ENCODE data around the gene TYW1B.
"Not testable (repeated sequence)": the region's sequence is repeated elsewhere in the genome, so short reads cannot be mapped to it uniquely, and the experiment has no call there.

Gene TYW1B

DNA sequence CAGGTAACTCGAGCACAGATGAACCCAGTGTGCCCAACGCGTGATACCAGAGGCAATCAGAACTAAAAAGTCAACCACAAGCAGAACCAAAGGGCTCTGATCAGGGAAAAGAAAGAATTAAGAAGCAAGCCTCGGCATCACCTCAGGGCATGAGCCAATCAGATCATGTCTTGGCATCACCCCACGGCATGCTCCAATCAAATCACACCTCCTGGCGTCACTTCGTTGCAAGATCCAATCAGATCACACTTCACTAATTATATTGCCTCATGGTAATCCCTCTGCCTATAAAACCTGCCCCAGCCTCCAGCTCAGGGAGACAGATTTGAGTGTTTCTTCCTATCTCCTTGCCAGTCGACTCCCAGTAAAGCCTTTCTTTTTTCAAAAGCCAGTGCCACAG is 46.8 kb downstream of the TYW1B start:
- no peak for DNase-seq (ENCODE audit: extremely low spot score)
- ChIA-PET POLR2A (no interaction called here), CTCF (no interaction called here)
- TF ChIP-seq LEF1 (IDR thresholded peaks at IDR 0.05; ENCODE audit: borderline replicate concordance) (no peak), FOXA1 (IDR thresholded peaks at IDR 0.05) (no peak), CTBP1 (IDR thresholded peaks at IDR 0.05; ENCODE audit: borderline replicate concordance) (no peak), ZNF384 (IDR thresholded peaks at IDR 0.05) (no peak), FOXK2 (IDR thresholded peaks at IDR 0.05) (no peak), BHLHE40 (IDR thresholded peaks at IDR 0.05; ENCODE audit: borderline replicate concordance) (no peak), HDGF (IDR thresholded peaks at IDR 0.05; ENCODE audit: borderline replicate concordance) (no peak), ARNT (IDR thresholded peaks at IDR 0.05) (no peak)

DNA sequence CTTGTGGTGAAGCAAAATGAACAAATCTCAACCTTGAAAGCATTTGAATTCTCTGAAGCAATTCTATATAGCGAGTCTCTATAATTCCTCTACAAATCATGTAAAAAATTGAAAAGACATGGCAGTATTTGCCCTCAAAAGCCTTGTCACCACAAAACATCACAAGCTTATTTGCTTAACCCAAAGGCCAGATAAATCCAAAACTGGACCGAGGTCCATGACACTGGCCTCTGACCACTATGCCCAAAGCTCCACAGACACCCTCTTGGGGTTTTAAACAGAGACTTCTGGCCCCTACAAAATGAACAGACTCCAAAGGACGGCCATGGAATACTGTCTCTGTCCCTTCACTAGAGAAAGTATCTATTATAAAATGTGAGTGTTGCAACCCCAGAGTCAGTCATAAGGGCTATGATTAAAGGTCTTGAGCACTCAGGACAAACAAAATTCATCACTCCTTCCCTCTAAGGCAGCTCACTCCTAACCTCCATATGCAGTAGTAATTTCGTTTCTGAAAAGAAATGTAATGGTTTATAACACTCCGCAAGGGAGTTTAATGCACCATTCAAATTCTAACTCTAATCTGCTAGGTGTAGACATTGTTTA is 47.6 kb downstream of the TYW1B start:
- CTCF ChIA-PET; POLR2A ChIA-PET; DNase-seq (ENCODE audit: extremely low spot score): not testable (repeated sequence)

GRCh38 chr7:72777167-72777566 is 50.8 kb downstream of the TYW1B start:
- DNase-seq (ENCODE audit: extremely low spot score); POLR2A ChIA-PET; CTCF ChIA-PET: not testable (repeated sequence)

- POLR2A ChIA-PET; DNase-seq (ENCODE audit: extremely low spot score); CTCF ChIA-PET: not testable (repeated sequence)
Measured at GRCh38 chr7:72772627-72773026, 55.4 kb downstream of the TYW1B start.

- DNase-seq (ENCODE audit: extremely low spot score); POLR2A ChIA-PET; CTCF ChIA-PET: not testable (repeated sequence)
Measured at GRCh38 chr7:72766994-72767393, 61.0 kb downstream of the TYW1B start.

- ChIA-PET POLR2A (no interaction called here), CTCF (no interaction called here)
- no peak for DNase-seq (ENCODE audit: extremely low spot score)
- TF ChIP-seq SUZ12 (IDR thresholded peaks at IDR 0.05), result no peak
- TF ChIP-seq LEF1 (IDR thresholded peaks at IDR 0.05; ENCODE audit: borderline replicate concordance), result no peak
- no peak for TF ChIP-seq NFRKB (IDR thresholded peaks at IDR 0.05)
- TF ChIP-seq CTBP1 (IDR thresholded peaks at IDR 0.05; ENCODE audit: borderline replicate concordance), result no peak
- TF ChIP-seq, protein P1, sequence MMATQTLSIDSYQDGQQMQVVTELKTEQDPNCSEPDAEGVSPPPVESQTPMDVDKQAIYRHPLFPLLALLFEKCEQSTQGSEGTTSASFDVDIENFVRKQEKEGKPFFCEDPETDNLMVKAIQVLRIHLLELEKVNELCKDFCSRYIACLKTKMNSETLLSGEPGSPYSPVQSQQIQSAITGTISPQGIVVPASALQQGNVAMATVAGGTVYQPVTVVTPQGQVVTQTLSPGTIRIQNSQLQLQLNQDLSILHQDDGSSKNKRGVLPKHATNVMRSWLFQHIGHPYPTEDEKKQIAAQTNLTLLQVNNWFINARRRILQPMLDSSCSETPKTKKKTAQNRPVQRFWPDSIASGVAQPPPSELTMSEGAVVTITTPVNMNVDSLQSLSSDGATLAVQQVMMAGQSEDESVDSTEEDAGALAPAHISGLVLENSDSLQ (IDR thresholded peaks at IDR 0.05), result no peak
- TF ChIP-seq ARNT (IDR thresholded peaks at IDR 0.05), result no peak
- no peak for TF ChIP-seq FOXM1 (IDR thresholded peaks at IDR 0.05; ENCODE audit: borderline replicate concordance)
Measured at GRCh38 chr7:72760602-72761001, 67.4 kb downstream of the TYW1B start.

GRCh38 chr7:72754312-72754711 is 73.7 kb downstream of the TYW1B start:
- DNase-seq (ENCODE audit: extremely low spot score), result no peak
- CTCF ChIA-PET, result no interaction called here
- POLR2A ChIA-PET, result no interaction called here
- TF ChIP-seq CTBP1 (IDR thresholded peaks at IDR 0.05; ENCODE audit: borderline replicate concordance) (no peak), LEF1 (IDR thresholded peaks at IDR 0.05; ENCODE audit: borderline replicate concordance) (no peak)

GRCh38 chr7:72753781-72754180 is 74.2 kb downstream of the TYW1B start:
- DNase-seq (ENCODE audit: extremely low spot score), result no peak
- TF ChIP-seq CTBP1 (IDR thresholded peaks at IDR 0.05; ENCODE audit: borderline replicate concordance), result no peak
- no peak for TF ChIP-seq FOXK2 (IDR thresholded peaks at IDR 0.05)
- no peak for TF ChIP-seq ZNF384 (IDR thresholded peaks at IDR 0.05)
- no peak for TF ChIP-seq TARDBP (IDR thresholded peaks at IDR 0.05)
- TF ChIP-seq LEF1 (IDR thresholded peaks at IDR 0.05; ENCODE audit: borderline replicate concordance), result no peak
- TF ChIP-seq, protein P1 (IDR thresholded peaks at IDR 0.05), result no peak
- TF ChIP-seq FOXA1 (IDR thresholded peaks at IDR 0.05), result no peak
- TF ChIP-seq ELF4 (IDR thresholded peaks at IDR 0.05), result no peak
- TF ChIP-seq BHLHE40 (IDR thresholded peaks at IDR 0.05; ENCODE audit: borderline replicate concordance), result no peak
- TF ChIP-seq L3MBTL2 (conservative IDR thresholded peaks at IDR 0.05), result no peak
- no peak for TF ChIP-seq SUZ12 (IDR thresholded peaks at IDR 0.05)
- no peak for TF ChIP-seq HDGF (IDR thresholded peaks at IDR 0.05; ENCODE audit: borderline replicate concordance)
- TF ChIP-seq FOXM1 (IDR thresholded peaks at IDR 0.05; ENCODE audit: borderline replicate concordance), result no peak
- TF ChIP-seq SP1 (IDR thresholded peaks at IDR 0.05), result no peak
- TF ChIP-seq NFRKB (IDR thresholded peaks at IDR 0.05), result no peak
- no peak for TF ChIP-seq ARNT (IDR thresholded peaks at IDR 0.05)
- ChIA-PET CTCF (no interaction called here), POLR2A (no interaction called here)

DNA sequence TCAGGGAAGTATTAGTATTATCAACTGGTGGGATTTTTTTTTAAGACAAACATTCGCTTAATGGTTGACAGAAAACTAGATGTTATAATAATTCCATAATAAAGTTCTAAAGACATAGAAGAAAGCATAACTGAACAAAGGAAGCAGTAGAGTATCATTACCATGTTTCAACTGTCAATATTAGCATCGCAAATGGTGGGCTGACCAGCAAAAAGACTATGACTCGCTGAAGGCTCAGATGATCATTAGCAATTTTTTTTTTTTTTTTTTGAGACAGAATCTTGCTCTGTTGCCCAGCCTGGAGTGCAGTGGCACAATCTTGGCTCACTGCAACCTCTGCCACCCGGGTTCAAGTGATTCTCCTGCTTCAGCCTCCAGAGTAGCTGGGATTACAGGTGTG is 74.8 kb downstream of the TYW1B start:
- POLR2A ChIA-PET; DNase-seq (ENCODE audit: extremely low spot score); CTCF ChIA-PET: not testable (repeated sequence)

All from HEK293T (cell line).